ENCODE data around the gene TOB1. TPM values are rescaled to one million over a fixed set of nuclear protein-coding genes. Genes with fewer than 3 reads are reported as not detected.

The TOB1 gene, protein sequence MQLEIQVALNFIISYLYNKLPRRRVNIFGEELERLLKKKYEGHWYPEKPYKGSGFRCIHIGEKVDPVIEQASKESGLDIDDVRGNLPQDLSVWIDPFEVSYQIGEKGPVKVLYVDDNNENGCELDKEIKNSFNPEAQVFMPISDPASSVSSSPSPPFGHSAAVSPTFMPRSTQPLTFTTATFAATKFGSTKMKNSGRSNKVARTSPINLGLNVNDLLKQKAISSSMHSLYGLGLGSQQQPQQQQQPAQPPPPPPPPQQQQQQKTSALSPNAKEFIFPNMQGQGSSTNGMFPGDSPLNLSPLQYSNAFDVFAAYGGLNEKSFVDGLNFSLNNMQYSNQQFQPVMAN
- total RNA-seq (2022; extraction: Qiagen RNA extraction; ENCODE audit: low read depth), result 89.6 to 102 TPM (median 94.0 TPM) in 5 replicates

GRCh38 chr17:50866261-50866949 lies at the start of gene TOB1:
Gene TOB1 (minus strand): TSS chr17:50866354. CDS start chr17:50864017, 2,337 bp downstream.

DNA sequence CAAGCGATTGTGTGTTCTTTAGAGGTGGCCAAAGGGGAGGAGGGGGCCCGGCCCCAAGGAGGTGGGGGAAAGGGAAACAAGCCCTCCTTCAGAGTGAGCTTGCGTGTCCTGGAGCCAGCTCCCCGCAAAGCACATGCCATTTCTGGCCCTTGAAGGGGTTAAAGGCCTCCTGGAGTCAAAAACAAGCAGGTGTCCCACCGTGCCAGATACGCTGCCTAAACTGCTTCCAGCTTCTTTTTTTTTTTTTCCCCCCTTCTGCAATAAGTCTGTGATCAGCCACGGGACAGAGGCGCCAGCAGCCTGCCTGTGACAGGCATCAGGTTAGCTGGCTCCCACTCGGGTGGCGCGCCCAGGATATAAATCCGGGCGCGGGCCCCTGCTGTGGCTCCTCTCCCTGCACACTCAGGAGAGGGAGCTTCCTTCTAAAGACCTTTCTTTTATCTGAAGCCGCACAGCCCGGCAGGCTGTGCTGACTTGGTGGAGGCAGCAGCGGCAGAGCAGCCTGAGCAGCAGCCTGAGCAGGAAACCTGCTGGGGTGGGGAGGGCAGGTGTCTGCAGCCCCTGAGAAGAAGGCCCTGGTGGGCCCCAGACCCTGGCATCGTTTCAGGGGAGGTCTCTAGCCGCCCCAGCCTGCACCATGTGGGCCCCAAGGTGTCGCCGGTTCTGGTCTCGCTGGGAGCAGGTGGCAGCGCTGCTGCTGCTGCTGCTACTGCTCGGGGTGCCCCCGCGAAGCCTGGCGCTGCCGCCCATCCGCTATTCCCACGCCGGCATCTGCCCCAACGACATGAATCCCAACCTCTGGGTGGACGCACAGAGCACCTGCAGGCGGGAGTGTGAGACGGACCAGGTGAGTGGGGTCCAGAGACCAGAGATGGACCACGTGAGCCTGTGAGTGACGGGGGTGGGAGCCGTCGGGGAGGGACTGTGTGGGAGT lies 30.6 kb downstream of the TOB1 start, which contains the start of gene WFIKKN2:
WFIKKN2 (plus strand) TSS at position 286 of the 934 bp plus-strand sequence; CDS start at position 638, 352 bp downstream.

Other genes with a start within 250 kb of the TOB1 start
- 116 to 158 TPM (median 140 TPM) in 5 replicates for gene ABCC3, start 231.5 kb downstream of the TOB1 start, total RNA-seq (2022; extraction: Qiagen RNA extraction; ENCODE audit: low read depth)
- 50.4 to 53.3 TPM (median 50.9 TPM) in 5 replicates for gene ANKRD40, start 158.4 kb downstream of the TOB1 start, total RNA-seq (2022; extraction: Qiagen RNA extraction; ENCODE audit: low read depth)
- 55.7 to 106 TPM (median 92.9 TPM) in 5 replicates for gene LUC7L3, start 146.8 kb downstream of the TOB1 start, total RNA-seq (2022; extraction: Qiagen RNA extraction; ENCODE audit: low read depth)
- not detected in 5 replicates for gene ANKRD40CL, start 98.8 kb downstream of the TOB1 start, total RNA-seq (2022; extraction: Qiagen RNA extraction; ENCODE audit: low read depth)
- not detected in 5 replicates for gene WFIKKN2, start 30.8 kb downstream of the TOB1 start, total RNA-seq (2022; extraction: Qiagen RNA extraction; ENCODE audit: low read depth)

Data from A549 treated with GW870086 at 1 μM for 4 hours (cell line).